Lower leg skin (tissue), 3 donors: ENCODE results near the gene PLPP4.

Experiments used
- POLR2A ChIP-seq, 2 donors: fragments of 450-650 bp; IDR thresholded peaks; one replicate each; pipeline ENCODE4 v1.6.1; 2016 to 2017; ENCODE audit warnings: antibody characterized with exemption in 2 of 2, mild to moderate bottlenecking in 1 of 2, moderate library complexity in 1 of 2
- TF ChIP-seq, protein P1 (sequence below), 3 donors: fragments of 450-650 bp; IDR thresholded peaks; one replicate each; pipeline ENCODE4 v1.5.1; 2016; ENCODE audit warnings: antibody characterized with exemption in 3 of 3, mild to moderate bottlenecking in 3 of 3, moderate library complexity in 2 of 3

DNA sequence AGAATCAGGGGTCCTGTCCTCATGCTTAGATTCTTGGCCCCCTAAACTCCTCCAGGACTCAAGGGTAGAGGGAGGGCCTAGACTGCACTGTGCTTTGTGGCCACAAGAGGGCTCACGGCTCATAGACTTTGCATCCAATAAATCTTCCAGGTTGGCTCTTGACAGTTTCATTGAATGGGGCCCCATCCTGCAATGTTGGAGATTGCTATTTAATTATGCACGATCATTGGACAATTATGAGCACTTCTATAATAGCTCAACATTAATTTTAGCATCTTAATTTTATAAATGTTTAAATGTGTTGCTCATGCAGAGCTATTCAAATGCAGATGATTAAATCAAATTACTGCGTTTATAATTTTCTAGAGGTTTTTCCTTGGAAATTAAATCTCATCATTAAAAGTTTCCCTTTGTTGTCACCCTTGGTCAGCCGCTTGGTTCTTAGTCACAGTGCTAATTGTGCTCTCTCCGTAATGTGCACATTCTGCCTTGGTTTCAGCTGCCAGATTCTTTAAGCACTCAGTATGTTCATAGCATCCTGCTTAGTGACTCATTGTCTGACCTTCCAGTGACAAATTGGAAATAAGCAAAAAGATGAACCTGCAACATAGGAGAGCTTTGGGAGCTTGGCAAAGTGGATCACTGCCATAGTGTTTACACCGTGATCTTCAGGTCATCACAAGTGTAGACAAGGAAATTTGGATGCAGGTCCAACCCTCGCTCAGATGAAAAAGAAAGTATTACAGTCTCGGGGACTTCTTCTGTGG lies 33.4 kb upstream of the PLPP4 start:
- TF ChIP-seq, protein P1, sequence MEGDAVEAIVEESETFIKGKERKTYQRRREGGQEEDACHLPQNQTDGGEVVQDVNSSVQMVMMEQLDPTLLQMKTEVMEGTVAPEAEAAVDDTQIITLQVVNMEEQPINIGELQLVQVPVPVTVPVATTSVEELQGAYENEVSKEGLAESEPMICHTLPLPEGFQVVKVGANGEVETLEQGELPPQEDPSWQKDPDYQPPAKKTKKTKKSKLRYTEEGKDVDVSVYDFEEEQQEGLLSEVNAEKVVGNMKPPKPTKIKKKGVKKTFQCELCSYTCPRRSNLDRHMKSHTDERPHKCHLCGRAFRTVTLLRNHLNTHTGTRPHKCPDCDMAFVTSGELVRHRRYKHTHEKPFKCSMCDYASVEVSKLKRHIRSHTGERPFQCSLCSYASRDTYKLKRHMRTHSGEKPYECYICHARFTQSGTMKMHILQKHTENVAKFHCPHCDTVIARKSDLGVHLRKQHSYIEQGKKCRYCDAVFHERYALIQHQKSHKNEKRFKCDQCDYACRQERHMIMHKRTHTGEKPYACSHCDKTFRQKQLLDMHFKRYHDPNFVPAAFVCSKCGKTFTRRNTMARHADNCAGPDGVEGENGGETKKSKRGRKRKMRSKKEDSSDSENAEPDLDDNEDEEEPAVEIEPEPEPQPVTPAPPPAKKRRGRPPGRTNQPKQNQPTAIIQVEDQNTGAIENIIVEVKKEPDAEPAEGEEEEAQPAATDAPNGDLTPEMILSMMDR (IDR thresholded peaks at IDR 0.05): no peak
- no peak for TF ChIP-seq POLR2A (IDR thresholded peaks at IDR 0.05)
